Progenitor cell of endocrine pancreas (in vitro differentiated cells): ENCODE measurements around the gene FNIP1. TPM values are rescaled to one million over a fixed set of nuclear protein-coding genes. Genes with fewer than 3 reads are reported as not detected.
A peak's percentile ranks its signal among the peaks of the same experiment; 100 is the strongest.
"Not testable (repeated sequence)": the region's sequence is repeated elsewhere in the genome, so short reads cannot be mapped to it uniquely, and the experiment has no call there.

ENCODE experiments used
- DNase-seq: peaks from one replicate; pipeline ENCODE4 v3.0.0; 2021; ENCODE audit warnings: low spot score; ENCODE audit not compliant: unreplicated experiment
- H3K27ac Mint-ChIP-seq: 2 replicates; pipeline ENCODE4 v1.8.0; 2021; ENCODE audit warnings: mild to moderate bottlenecking, moderate library complexity, mixed read lengths
- H3K27me3 Mint-ChIP-seq: 2 replicates; pipeline ENCODE4 v1.8.0; 2021; ENCODE audit warnings: mixed read lengths
- H3K36me3 Mint-ChIP-seq: 2 replicates; pipeline ENCODE4 v1.8.0; 2022; ENCODE audit warnings: mixed read lengths; ENCODE audit not compliant: insufficient read depth
- H3K4me1 Mint-ChIP-seq: 2 replicates; pipeline ENCODE4 v1.8.0; 2021; ENCODE audit warnings: low read depth, mixed read lengths
- H3K4me3 Mint-ChIP-seq: 2 replicates; pipeline ENCODE4 v1.8.0; 2021; ENCODE audit warnings: low read depth, mild to moderate bottlenecking, moderate library complexity, mixed read lengths
- H3K9me3 Mint-ChIP-seq: 2 replicates; pipeline ENCODE4 v1.8.0; 2021; ENCODE audit warnings: low read depth, mixed read lengths
- CTCF ChIP-seq: fragments of 200-600 bp; sonication (generic); IDR thresholded peaks from one replicate; pipeline ENCODE4 v1.5.0; 2021; ENCODE audit warnings: antibody characterized with exemption, mild to moderate bottlenecking; ENCODE audit not compliant: unreplicated experiment
- total RNA-seq: library from RNA; stranded (reverse); gene quantifications from 2 replicates; pipeline ENCODE4 v1.2.1, GENCODE V29; 2021

Gene FNIP1
- total RNA-seq, 1 donor from 2014 or later: 28.8 TPM

- peaks cover 22% of the 10 kb centered on the region for H3K4me1 Mint-ChIP-seq
- H3K36me3 Mint-ChIP-seq: peaks cover 8% of the 10 kb centered on the region
- H3K27me3 Mint-ChIP-seq: no peaks in the 10 kb centered on the region
- H3K9me3 Mint-ChIP-seq: peaks cover 6% of the 10 kb centered on the region
- no peak for DNase-seq
- no peak for TF ChIP-seq CTCF
- H3K4me3 Mint-ChIP-seq: no peak overlapping the region
- peak overlapping the region; percentile 47 for H3K27ac Mint-ChIP-seq
Measured at GRCh38 chr5:131628990-131629389, 167.8 kb downstream of the FNIP1 start.

- peaks cover 15% of the 10 kb centered on the region for H3K4me1 Mint-ChIP-seq
- H3K27ac Mint-ChIP-seq: no peak overlapping the region
- H3K4me3 Mint-ChIP-seq: no peak overlapping the region
- no peak for DNase-seq
- peaks cover 12% of the 10 kb centered on the region for H3K36me3 Mint-ChIP-seq
- H3K9me3 Mint-ChIP-seq: peaks cover 8% of the 10 kb centered on the region
- H3K27me3 Mint-ChIP-seq: no peaks in the 10 kb centered on the region
- no peak for TF ChIP-seq CTCF
Measured at GRCh38 chr5:131627207-131627865, 169.5 kb downstream of the FNIP1 start.

- peaks cover 8% of the 10 kb centered on the region for H3K9me3 Mint-ChIP-seq
- no peak for TF ChIP-seq CTCF
- no peaks in the 10 kb centered on the region for H3K27me3 Mint-ChIP-seq
- peak overlapping the region; percentile 14 for H3K27ac Mint-ChIP-seq
- H3K36me3 Mint-ChIP-seq: peaks cover 12% of the 10 kb centered on the region
- no peak for DNase-seq
- H3K4me3 Mint-ChIP-seq: no peak overlapping the region
- peaks cover 9% of the 10 kb centered on the region for H3K4me1 Mint-ChIP-seq
Measured at GRCh38 chr5:131622633-131623032, 174.2 kb downstream of the FNIP1 start.

- Mint-ChIP-seq H3K4me1 (peaks cover 13% of the 10 kb centered on the region), H3K36me3 (peaks cover 13% of the 10 kb centered on the region)
- not testable (repeated sequence) for DNase-seq
Measured at GRCh38 chr5:131621164-131621563, 175.7 kb downstream of the FNIP1 start.

GRCh38 chr5:131619102-131619501 is 177.7 kb downstream of the FNIP1 start:
- Mint-ChIP-seq H3K9me3 (peaks cover 7% of the 10 kb centered on the region), H3K4me3 (no peak overlapping the region), H3K27ac (peak overlapping the region; percentile 52), H3K27me3 (no peaks in the 10 kb centered on the region), H3K4me1 (peaks cover 25% of the 10 kb centered on the region), H3K36me3 (peaks cover 6% of the 10 kb centered on the region)
- DNase-seq: no peak
- TF ChIP-seq CTCF: no peak

More at GRCh38 chr5:131621164-131621563, 175.7 kb downstream of the FNIP1 start:
- not testable (repeated sequence) for H3K4me3 Mint-ChIP-seq, H3K27ac Mint-ChIP-seq, H3K27me3 Mint-ChIP-seq, H3K9me3 Mint-ChIP-seq
